Measurements from ENCODE around the gene MTM1.

MTM1 gene

GRCh38 chrX:150599226-150599625, 30.8 kb downstream of the MTM1 start:
- Histone ChIP-seq H4K20me1 (ENCODE audit: insufficient read depth, low read length) (no peaks in the 10 kb centered on the region), H3K9me3 (ENCODE audit: insufficient read depth, low read length) (no peaks in the 10 kb centered on the region), H3K36me3 (replicated peaks; ENCODE audit: low read depth, low read length) (no peaks in the 10 kb centered on the region), H3K4me3 (ENCODE audit: low read length) (no peak overlapping the region), H3K79me2 (ENCODE audit: low read length) (no peaks in the 10 kb centered on the region), H3K4me2 (ENCODE audit: low read length) (no peak overlapping the region), H3K4me1 (ENCODE audit: low read length) (peaks cover 9% of the 10 kb centered on the region), H2AFZ (ENCODE audit: low read depth, low read length) (no peak overlapping the region), H3K9ac (ENCODE audit: low read length) (no peak overlapping the region), H3K27me3 (ENCODE audit: low read depth, low read length) (no peaks in the 10 kb centered on the region), H3K27ac (ENCODE audit: low read length) (no peak overlapping the region)
- no peak for TF ChIP-seq EZH2phosphoT487 (IDR thresholded peaks at IDR 0.05; ENCODE audit: low read depth)
- no peak for TF ChIP-seq CTCF (IDR thresholded peaks at IDR 0.05; ENCODE audit: low read depth, low read length)

GRCh38 chrX:150602296-150602695, 33.9 kb downstream of the MTM1 start:
- TF ChIP-seq CTCF (IDR thresholded peaks at IDR 0.05; ENCODE audit: low read depth, low read length) (no peak), EZH2phosphoT487 (IDR thresholded peaks at IDR 0.05; ENCODE audit: low read depth) (no peak)
- Histone ChIP-seq H3K36me3 (replicated peaks; ENCODE audit: low read depth, low read length) (no peaks in the 10 kb centered on the region), H3K9ac (ENCODE audit: low read length) (no peak overlapping the region), H3K79me2 (ENCODE audit: low read length) (no peaks in the 10 kb centered on the region), H3K27me3 (ENCODE audit: low read depth, low read length) (no peaks in the 10 kb centered on the region), H2AFZ (ENCODE audit: low read depth, low read length) (no peak overlapping the region), H3K9me3 (ENCODE audit: insufficient read depth, low read length) (no peaks in the 10 kb centered on the region), H3K4me1 (ENCODE audit: low read length) (peaks cover 5% of the 10 kb centered on the region; the same call in 1 of the 2 replicates), H3K4me2 (ENCODE audit: low read length) (no peak overlapping the region), H3K27ac (ENCODE audit: low read length) (no peak overlapping the region), H3K4me3 (ENCODE audit: low read length) (no peak overlapping the region), H4K20me1 (ENCODE audit: insufficient read depth, low read length) (no peaks in the 10 kb centered on the region)

- H3K9ac ChIP-seq (ENCODE audit: low read length): no peak overlapping the region
- no peaks in the 10 kb centered on the region for H3K27me3 ChIP-seq (ENCODE audit: low read depth, low read length)
- no peaks in the 10 kb centered on the region for H3K79me2 ChIP-seq (ENCODE audit: low read length)
- no peak overlapping the region for H3K4me3 ChIP-seq (ENCODE audit: low read length)
- no peak for TF ChIP-seq CTCF (IDR thresholded peaks at IDR 0.05; ENCODE audit: low read depth, low read length)
- TF ChIP-seq EZH2phosphoT487 (IDR thresholded peaks at IDR 0.05; ENCODE audit: low read depth): no peak
- no peak overlapping the region for H3K4me2 ChIP-seq (ENCODE audit: low read length)
- H3K9me3 ChIP-seq (ENCODE audit: insufficient read depth, low read length): no peaks in the 10 kb centered on the region
- peaks cover 8% of the 10 kb centered on the region; the same call in 1 of the 2 replicates for H3K4me1 ChIP-seq (ENCODE audit: low read length)
- H4K20me1 ChIP-seq (ENCODE audit: insufficient read depth, low read length): no peaks in the 10 kb centered on the region
- no peaks in the 10 kb centered on the region for H3K36me3 ChIP-seq (replicated peaks; ENCODE audit: low read depth, low read length)
- no peak overlapping the region for H3K27ac ChIP-seq (ENCODE audit: low read length)
- no peak overlapping the region for H2AFZ ChIP-seq (ENCODE audit: low read depth, low read length)
These were observed 34.3 kb downstream of the MTM1 start for GRCh38 chrX:150602743-150603142.

GRCh38 chrX:150605603-150606002, 37.2 kb downstream of the MTM1 start:
- Histone ChIP-seq H3K4me2 (ENCODE audit: low read length) (no peak overlapping the region), H3K27me3 (ENCODE audit: low read depth, low read length) (no peaks in the 10 kb centered on the region), H3K9me3 (ENCODE audit: insufficient read depth, low read length) (no peaks in the 10 kb centered on the region), H3K9ac (ENCODE audit: low read length) (no peak overlapping the region), H3K27ac (ENCODE audit: low read length) (no peak overlapping the region), H3K36me3 (replicated peaks; ENCODE audit: low read depth, low read length) (no peaks in the 10 kb centered on the region), H2AFZ (ENCODE audit: low read depth, low read length) (no peak overlapping the region), H3K4me3 (ENCODE audit: low read length) (no peak overlapping the region), H3K79me2 (ENCODE audit: low read length) (no peaks in the 10 kb centered on the region), H4K20me1 (ENCODE audit: insufficient read depth, low read length) (no peaks in the 10 kb centered on the region), H3K4me1 (ENCODE audit: low read length) (peaks cover 8% of the 10 kb centered on the region; the same call in 1 of the 2 replicates)
- no peak for TF ChIP-seq CTCF (IDR thresholded peaks at IDR 0.05; ENCODE audit: low read depth, low read length)
- no peak for TF ChIP-seq EZH2phosphoT487 (IDR thresholded peaks at IDR 0.05; ENCODE audit: low read depth)

All from OCI-LY3 (cell line).